A673 (cell line): ENCODE results near the gene L3MBTL3. TPM values are rescaled to one million over a fixed set of nuclear protein-coding genes. Genes with fewer than 3 reads are reported as not detected.
"Not testable (repeated sequence)": the region's sequence is repeated elsewhere in the genome, so short reads cannot be mapped to it uniquely, and the experiment has no call there.

ENCODE experiments used
- BruUV-seq: library from RNA; stranded (reverse); fragments of 400-500 nt; replicated peaks from 2 replicates; lab custom pipeline; 2021; lab: Mats Ljungman, UMichigan
- CTCF ChIA-PET: fragments of 300-600 bp; sonication (Branson Sonifier 250); formaldehyde crosslinking; loops from one replicate; lab custom pipeline; 2022; ENCODE audit warnings: antibody characterized with exemption; lab: Charles Lee
- POLR2A ChIA-PET: fragments of 300-600 bp; sonication (Branson Sonifier 250); formaldehyde crosslinking; loops from one replicate; lab custom pipeline; 2022; ENCODE audit warnings: antibody characterized with exemption; ENCODE audit not compliant: low non-redundant PET; lab: Charles Lee
- DNase-seq: peaks from one replicate; pipeline ENCODE4 v3.0.0-alpha.2; 2015; ENCODE audit warnings: low spot score
- H3K27ac ChIP-seq: fragments of 200-600 bp; sonication (generic); 2 replicates; pipeline ENCODE4 v1.5.1; 2016; ENCODE audit warnings: mixed run types, low read depth, mild to moderate bottlenecking, mixed read lengths, antibody characterized with exemption, low read length; ENCODE audit not compliant: poor library complexity, severe bottlenecking
- H3K27me3 ChIP-seq: fragments of 200-600 bp; sonication (generic); replicated peaks from 2 replicates; pipeline ENCODE4 v1.6.1; 2017; ENCODE audit warnings: mixed run types, low read depth, mild to moderate bottlenecking, mixed read lengths, antibody characterized with exemption, low read length; ENCODE audit not compliant: insufficient read depth, poor library complexity
- H3K36me3 ChIP-seq: fragments of 200-600 bp; sonication (generic); 2 replicates; pipeline ENCODE4 v1.6.1; 2016; ENCODE audit warnings: mixed run types, mild to moderate bottlenecking, mixed read lengths, antibody characterized with exemption, low read length; ENCODE audit not compliant: insufficient read depth, poor library complexity, severe bottlenecking
- H3K4me1 ChIP-seq: fragments of 200-600 bp; sonication (generic); 2 replicates; pipeline ENCODE4 v1.6.1; 2017; ENCODE audit warnings: mixed run types, mild to moderate bottlenecking, mixed read lengths, antibody characterized with exemption, low read length; ENCODE audit not compliant: insufficient read depth, poor library complexity, severe bottlenecking
- H3K4me3 ChIP-seq: fragments of 200-600 bp; sonication (generic); 2 replicates; pipeline ENCODE4 v1.5.1; 2016; ENCODE audit warnings: low read depth, mixed run types, mild to moderate bottlenecking, mixed read lengths, low read length; ENCODE audit not compliant: poor library complexity, severe bottlenecking
- H3K9me3 ChIP-seq: fragments of 200-600 bp; sonication (generic); 2 replicates; pipeline ENCODE4 v1.6.1; 2016; ENCODE audit warnings: mixed run types, low read depth, mild to moderate bottlenecking, mixed read lengths, antibody characterized with exemption, low read length; ENCODE audit not compliant: poor library complexity, severe bottlenecking
- CTCF ChIP-seq: fragments of 300-800, 200-600 bp; sonication (generic); conservative IDR thresholded peaks from 2 replicates; pipeline ENCODE4 v1.5.1; 2017; ENCODE audit warnings: low read depth, mild to moderate bottlenecking, antibody characterized with exemption, low read length, moderate library complexity, mixed read lengths
- EZH2 ChIP-seq: fragments of 200-600 bp; sonication (generic); IDR thresholded peaks from 2 replicates; pipeline ENCODE4 v1.6.1; 2017; ENCODE audit warnings: borderline replicate concordance, low read depth, mild to moderate bottlenecking, mixed read lengths, antibody characterized with exemption, low read length; ENCODE audit not compliant: poor library complexity, severe bottlenecking
- intact Hi-C: fragments of 100-400 bp; cut with micrococcal nuclease; formaldehyde crosslinking; loops from one replicate; pipeline ENCODE4 v1.10.0; 2022; ENCODE audit not compliant: unreplicated experiment
- total RNA-seq: library from RNA; stranded (reverse); gene quantifications from 2 replicates; pipeline ENCODE4 v1.2.3, GENCODE V29; 2021

Gene L3MBTL3
- total RNA-seq, 1 experiment from 2014 or later = 40.8 TPM

- no peaks in the 10 kb centered on the region for H3K36me3 ChIP-seq
- BruUV-seq = no TSS peak
- H3K9me3 ChIP-seq = no peaks in the 10 kb centered on the region
- DNase-seq = no peak
- no peaks in the 10 kb centered on the region for H3K27me3 ChIP-seq
- intact Hi-C loops = no loop called here
- TF ChIP-seq EZH2 (no peak), CTCF (no peak)
- ChIA-PET POLR2A (no interaction called here), CTCF (no interaction called here)
- H3K4me1 ChIP-seq = peaks cover 6% of the 10 kb centered on the region
- no peak overlapping the region for H3K27ac ChIP-seq
- no peak overlapping the region for H3K4me3 ChIP-seq
Observed at GRCh38 chr6:130164251-130164650, 145.9 kb downstream of the L3MBTL3 start.

- TF ChIP-seq CTCF = no peak
- no peak for TF ChIP-seq EZH2
- intact Hi-C loops = no loop called here
Observed at GRCh38 chr6:130167655-130168054, 149.3 kb downstream of the L3MBTL3 start.

GRCh38 chr6:130170160-130170559 is 151.8 kb downstream of the L3MBTL3 start:
- CTCF ChIA-PET, DNase-seq, intact Hi-C loops, BruUV-seq, H3K4me3 ChIP-seq, H3K27me3 ChIP-seq, H3K27ac ChIP-seq, H3K9me3 ChIP-seq, H3K4me1 ChIP-seq, H3K36me3 ChIP-seq, POLR2A ChIA-PET: not testable (repeated sequence)

More at GRCh38 chr6:130167655-130168054, 149.3 kb downstream of the L3MBTL3 start:
- Histone ChIP-seq H3K9me3 (no peaks in the 10 kb centered on the region), H3K4me1 (no peaks in the 10 kb centered on the region), H3K4me3 (no peak overlapping the region), H3K27me3 (no peaks in the 10 kb centered on the region), H3K27ac (no peak overlapping the region), H3K36me3 (no peaks in the 10 kb centered on the region)
- ChIA-PET CTCF (no interaction called here), POLR2A (no interaction called here)
- BruUV-seq = no TSS peak
- peak; percentile 4 for DNase-seq

GRCh38 chr6:130173377-130174004 is 155.1 kb downstream of the L3MBTL3 start:
- intact Hi-C loops, H3K27me3 ChIP-seq, H3K9me3 ChIP-seq, CTCF ChIA-PET, DNase-seq, BruUV-seq, H3K4me3 ChIP-seq, H3K36me3 ChIP-seq, H3K27ac ChIP-seq, POLR2A ChIA-PET, H3K4me1 ChIP-seq: not testable (repeated sequence)
